GM18502 (cell line): ENCODE results near the gene LAMA2.

Experiments used
- ATAC-seq: cut with Tn5 transposase; IDR thresholded peaks from one replicate; pipeline ENCODE4 v1.9.1; 2021; ENCODE audit warnings: mild to moderate bottlenecking; ENCODE audit not compliant: unreplicated experiment, poor library complexity

Gene LAMA2

GRCh38 chr6:129497481-129498441, 614.8 kb downstream of the LAMA2 start:
- no peak for ATAC-seq

GRCh38 chr6:129498541-129498940, 615.6 kb downstream of the LAMA2 start:
- no peak for ATAC-seq

- ATAC-seq = peak; percentile 83
Observed at GRCh38 chr6:129498950-129499842, 616.3 kb downstream of the LAMA2 start.

- no peak for ATAC-seq
Observed at GRCh38 chr6:129499843-129500219, 616.9 kb downstream of the LAMA2 start.

- no peak for ATAC-seq
Observed at GRCh38 chr6:129500958-129501739, 618.2 kb downstream of the LAMA2 start.

- no peak for ATAC-seq
Observed at GRCh38 chr6:129501740-129502660, 619.1 kb downstream of the LAMA2 start.

- ATAC-seq = no peak
Observed at GRCh38 chr6:129504456-129504855, 621.5 kb downstream of the LAMA2 start.

- no peak for ATAC-seq
Observed at GRCh38 chr6:129507059-129507807, 624.3 kb downstream of the LAMA2 start.

- ATAC-seq = no peak
Observed at GRCh38 chr6:129507846-129508245, 624.9 kb downstream of the LAMA2 start.

GRCh38 chr6:129508477-129509145, 625.7 kb downstream of the LAMA2 start:
- ATAC-seq = no peak

GRCh38 chr6:129510950-129511349, 628.0 kb downstream of the LAMA2 start:
- ATAC-seq = no peak

GRCh38 chr6:129513471-129513870, 630.5 kb downstream of the LAMA2 start:
- no peak for ATAC-seq

GRCh38 chr6:129515004-129515403, 632.1 kb downstream of the LAMA2 start:
- no peak for ATAC-seq

GRCh38 chr6:129516005-129516404, 633.1 kb downstream of the LAMA2 start:
- ATAC-seq = no peak

- no peak for ATAC-seq
Observed at GRCh38 chr6:129516787-129517186, 633.8 kb downstream of the LAMA2 start.

- ATAC-seq = no peak
Observed at GRCh38 chr6:129517288-129517687, 634.4 kb downstream of the LAMA2 start.

GRCh38 chr6:129519750-129520149, 636.8 kb downstream of the LAMA2 start:
- ATAC-seq = no peak

- no peak for ATAC-seq
Observed at GRCh38 chr6:129521946-129522345, 639.0 kb downstream of the LAMA2 start.
